Tibial nerve (tissue), 3 donors: Measurements from ENCODE around the gene CIT.

Experiments
- CTCF ChIP-seq, 5 experiments: fragments of 200-600 bp in 3 of 5; fragments of 450-650 bp in 2 of 5; sonication (generic) in 3 of 5; IDR thresholded peaks; one replicate each; pipeline ENCODE4 v1.5.1; 2016 to 2019; ENCODE audit warnings: antibody characterized with exemption in 5 of 5, mild to moderate bottlenecking in 3 of 5, moderate library complexity in 2 of 5
- POLR2A ChIP-seq, 2 donors: fragments of 450-650 bp; IDR thresholded peaks; one replicate each; pipeline ENCODE4 v1.6.1; 2017; ENCODE audit warnings: antibody characterized with exemption in 2 of 2, mild to moderate bottlenecking in 2 of 2, moderate library complexity in 2 of 2

DNA sequence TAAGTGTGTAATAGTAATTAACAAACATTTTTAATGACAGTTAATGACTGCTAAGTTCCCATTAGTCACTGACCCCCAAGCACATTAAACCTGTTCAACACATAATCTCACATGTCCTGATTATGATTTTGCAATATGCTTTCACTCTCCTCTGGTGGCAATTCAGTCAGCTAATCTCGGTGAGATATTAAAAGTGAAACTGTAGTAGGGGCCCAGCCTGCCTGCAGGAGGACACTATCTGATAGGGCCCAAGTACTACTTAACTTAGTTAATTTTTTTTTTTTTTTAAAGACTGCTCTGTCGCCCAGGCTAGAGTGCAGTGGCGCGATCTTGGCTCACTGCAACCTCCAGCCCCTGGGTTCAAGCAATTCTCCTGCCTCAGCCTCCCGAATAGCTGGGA lies 48.8 kb downstream of the CIT start:
- TF ChIP-seq CTCF (IDR thresholded peaks at IDR 0.05) (no peak), POLR2A (IDR thresholded peaks at IDR 0.05) (no peak)
